Activated CD8-positive, alpha-beta memory T cell treated with anti-CD3 and anti-CD28 coated beads, Interleukin-2, amount 10 ng/mL, durations not matched to agents 7 days and 5 days (primary cell): Measurements from ENCODE around the gene VIPAS39. TPM values are rescaled to one million over a fixed set of nuclear protein-coding genes. Genes with fewer than 3 reads are reported as not detected.
A peak's percentile ranks its signal among the peaks of the same experiment; 100 is the strongest.
"Not testable (repeated sequence)": the region's sequence is repeated elsewhere in the genome, so short reads cannot be mapped to it uniquely, and the experiment has no call there.

Experiments
- ATAC-seq: fragments of 150-1000 bp; cut with Tn5 transposase; one replicate; pipeline ENCODE4 v1.10.0; 2021; ENCODE audit warnings: moderate library complexity
- CTCF ChIA-PET: fragments of 350-600 bp; sonication (Branson Sonifier 250); formaldehyde crosslinking; loops from one replicate; lab custom pipeline; 2021; ENCODE audit warnings: antibody characterized with exemption; lab: Charles Lee
- DNase-seq: peaks from one replicate; pipeline ENCODE4 v3.0.0-alpha.2; 2020
- H3K27ac Mint-ChIP-seq: one replicate; pipeline ENCODE4 v1.8.0; 2021; ENCODE audit warnings: mild to moderate bottlenecking, mixed read lengths
- H3K27me3 Mint-ChIP-seq: one replicate; pipeline ENCODE4 v1.8.0; 2021; ENCODE audit warnings: mixed read lengths
- H3K36me3 Mint-ChIP-seq: one replicate; pipeline ENCODE4 v1.8.0; 2021; ENCODE audit warnings: mild to moderate bottlenecking, mixed read lengths
- H3K4me1 Mint-ChIP-seq: one replicate; pipeline ENCODE4 v1.8.0; 2021; ENCODE audit warnings: mixed read lengths
- H3K4me3 Mint-ChIP-seq: one replicate; pipeline ENCODE4 v1.8.0; 2021; ENCODE audit warnings: mild to moderate bottlenecking, moderate library complexity, mixed read lengths
- H3K9me3 Mint-ChIP-seq: one replicate; pipeline ENCODE4 v1.8.0; 2022; ENCODE audit warnings: low read depth, mixed read lengths
- total RNA-seq, 2 experiments: library from RNA; stranded (reverse); gene quantifications; one replicate each; pipeline ENCODE4 v1.2.3, GENCODE V29; 2021

The VIPAS39 gene
- total RNA-seq, 2 experiments from 2014 or later: 16.9 to 19.3 TPM

DNA sequence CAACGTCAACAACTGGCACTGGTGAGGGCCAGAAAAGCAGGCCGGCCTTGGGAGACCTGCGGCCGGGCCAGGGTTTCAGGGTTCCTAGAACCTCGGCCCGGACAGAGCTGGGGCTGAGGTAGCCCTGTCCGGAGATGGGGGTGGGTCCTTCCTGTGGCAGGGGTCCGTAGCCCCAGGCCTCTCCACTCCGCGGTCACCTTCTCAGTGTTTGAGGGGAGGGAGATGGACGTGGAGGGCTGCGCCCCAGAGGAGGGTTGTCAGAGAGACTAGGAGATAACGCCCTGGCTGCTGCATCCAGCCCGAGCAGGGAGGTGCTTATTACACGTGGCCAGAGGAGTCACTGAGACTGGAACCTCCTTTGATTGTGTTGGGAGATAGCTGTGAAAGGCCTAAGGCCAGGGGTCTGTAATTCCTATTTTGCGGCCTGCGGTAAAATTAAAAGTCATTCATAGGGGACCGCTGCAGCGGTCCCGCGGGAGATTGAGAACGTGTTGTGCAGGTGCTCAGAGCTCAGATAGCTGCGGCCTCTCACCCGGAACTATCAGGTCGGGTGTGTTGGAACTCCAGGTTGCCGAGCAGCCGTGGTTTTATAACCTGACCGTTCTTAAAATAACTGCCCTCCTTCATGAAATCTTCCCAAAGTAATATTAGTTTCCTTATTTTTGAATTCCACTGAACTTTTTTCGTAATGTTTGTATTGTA, 999 bp upstream of the VIPAS39 start:
- Mint-ChIP-seq H3K27me3 (no peaks in the 10 kb centered on the region), H3K9me3 (no peaks in the 10 kb centered on the region), H3K27ac (peak overlapping the region; percentile 99), H3K4me1 (peaks cover 36% of the 10 kb centered on the region), H3K36me3 (peaks cover 29% of the 10 kb centered on the region), H3K4me3 (peak overlapping the region; percentile 93)
- peak; percentile 23 for ATAC-seq
- CTCF ChIA-PET: interaction anchor here (0.9 to 3.2 kb wide), 11 partner anchors 9 to 295 kb away, joined by 3 to 33 read pairs (median 4); partner anchors contain the start of genes SAMD15 and TMED8
- DNase-seq: peak; percentile 70

DNA sequence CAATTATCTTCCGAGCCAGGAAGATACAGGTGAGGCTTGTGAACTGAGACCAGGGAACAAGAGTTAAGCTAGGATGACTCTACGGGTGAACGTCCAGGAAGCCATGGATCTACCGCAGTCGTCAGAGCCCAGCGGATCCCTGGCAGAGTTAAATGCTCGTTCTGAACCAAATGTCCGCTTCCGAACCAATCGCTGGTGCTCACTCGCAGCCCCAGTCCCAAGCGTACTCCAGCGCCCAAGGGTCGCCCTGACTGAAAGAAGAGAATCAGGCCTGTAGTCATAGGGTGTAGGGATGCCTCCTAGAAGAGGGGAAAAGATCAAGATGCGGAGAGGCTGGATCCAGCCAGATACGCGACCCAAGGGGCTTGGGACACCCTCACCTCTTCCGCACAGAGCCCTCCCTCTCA, 283 bp downstream of the VIPAS39 start:
- DNase-seq (no peak), ATAC-seq (peak; percentile 1)
- Mint-ChIP-seq H3K4me1 (peaks cover 36% of the 10 kb centered on the region), H3K4me3 (peak overlapping the region; percentile 93), H3K27ac (peak overlapping the region; percentile 99), H3K27me3 (no peaks in the 10 kb centered on the region), H3K36me3 (peaks cover 33% of the 10 kb centered on the region), H3K9me3 (no peaks in the 10 kb centered on the region)
- CTCF ChIA-PET: interaction anchor here (1.1 kb wide), 1 partner anchor 9 kb away, joined by 3 read pairs; no protein-coding TSS in a partner anchor

DNA sequence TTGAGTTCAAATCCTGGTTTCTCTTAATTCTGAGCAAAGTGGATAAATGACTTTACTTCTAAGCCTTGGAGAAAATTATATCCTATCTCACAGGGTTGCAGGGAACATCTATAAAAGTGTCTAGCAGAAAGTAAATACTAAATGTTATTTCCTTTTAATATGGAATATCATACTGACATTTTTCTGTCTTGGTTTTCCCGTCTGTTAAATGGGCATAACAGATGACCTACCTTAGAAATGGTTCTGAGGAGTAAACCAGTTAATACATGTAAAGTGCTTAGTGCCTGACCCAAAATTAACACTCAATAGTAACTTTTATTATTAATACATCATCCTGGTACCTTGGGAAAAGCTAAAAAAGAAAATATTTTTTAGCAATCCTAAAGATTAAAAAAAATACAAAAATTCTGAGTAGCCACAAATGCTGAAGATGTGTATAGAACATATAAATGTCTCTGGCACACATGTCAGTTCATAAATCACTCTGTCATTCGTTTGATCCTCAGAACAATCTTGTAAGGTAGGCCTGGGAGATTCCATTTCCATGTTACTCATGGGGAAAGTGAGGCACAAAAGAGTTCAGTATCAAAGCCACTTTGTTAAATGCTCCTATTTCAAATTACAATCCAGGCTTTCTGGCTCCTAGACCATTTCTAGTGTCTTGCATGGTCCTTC, 1.3 kb downstream of the VIPAS39 start:
- CTCF ChIA-PET: interaction anchor here (0.6 to 2.1 kb wide), 3 partner anchors 10 to 155 kb away, joined by 3 to 7 read pairs (median 3); partner anchors contain the start of genes SAMD15 and TMED8
- DNase-seq (no peak), ATAC-seq (no peak)
- H3K36me3 Mint-ChIP-seq: peaks cover 31% of the 10 kb centered on the region
- peak overlapping the region; percentile 93 for H3K4me3 Mint-ChIP-seq
- peaks cover 32% of the 10 kb centered on the region for H3K4me1 Mint-ChIP-seq
- H3K27me3 Mint-ChIP-seq: no peaks in the 10 kb centered on the region
- H3K9me3 Mint-ChIP-seq: no peaks in the 10 kb centered on the region
- no peak overlapping the region for H3K27ac Mint-ChIP-seq

DNA sequence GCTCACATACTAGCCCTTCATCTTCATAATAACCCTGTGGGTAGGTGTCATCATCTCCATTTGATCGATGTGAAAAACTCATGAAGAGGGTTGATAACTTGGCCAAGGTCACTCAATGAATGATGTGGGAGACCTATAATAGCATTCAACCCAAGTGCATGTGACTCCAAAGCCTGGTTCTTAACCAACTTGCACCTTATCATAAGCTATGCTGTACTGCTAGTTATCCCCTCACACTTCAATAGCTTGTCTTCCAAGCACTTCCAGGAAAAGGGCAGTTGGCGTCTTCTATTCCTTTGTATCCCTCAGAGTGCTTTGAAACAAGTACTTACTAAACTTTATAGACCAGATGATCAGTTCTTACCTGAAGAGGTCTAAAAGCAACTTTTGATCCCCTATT, 15.2 kb downstream of the VIPAS39 start:
- Mint-ChIP-seq H3K4me1 (no peaks in the 10 kb centered on the region), H3K9me3 (no peaks in the 10 kb centered on the region), H3K27ac (no peak overlapping the region), H3K27me3 (no peaks in the 10 kb centered on the region), H3K36me3 (peaks cover 21% of the 10 kb centered on the region), H3K4me3 (no peak overlapping the region)
- ATAC-seq (no peak), DNase-seq (no peak)
- CTCF ChIA-PET: no interaction called here

DNA sequence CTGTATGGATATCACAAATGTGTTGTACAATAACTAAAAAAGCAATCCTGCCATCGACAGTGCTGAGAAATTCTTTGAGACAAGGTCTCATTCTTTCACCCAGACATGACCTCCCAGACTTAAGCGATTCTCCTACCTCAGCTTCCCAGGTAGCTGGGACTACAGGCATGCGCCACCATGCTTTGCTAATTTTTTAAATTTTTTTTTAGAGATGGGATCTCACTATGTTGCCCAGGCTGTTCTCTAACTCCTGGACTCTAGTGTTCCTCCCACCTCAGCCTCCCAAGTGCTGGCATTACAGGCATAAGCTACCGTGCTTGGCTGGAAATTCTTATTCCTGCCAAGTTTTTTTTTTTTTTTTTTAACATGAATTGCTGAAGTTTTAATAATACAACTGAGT, 17.5 kb downstream of the VIPAS39 start:
- peaks cover 23% of the 10 kb centered on the region for H3K36me3 Mint-ChIP-seq
- no peaks in the 10 kb centered on the region for H3K27me3 Mint-ChIP-seq
- H3K4me3 Mint-ChIP-seq: no peak overlapping the region
- H3K9me3 Mint-ChIP-seq: no peaks in the 10 kb centered on the region
- H3K27ac Mint-ChIP-seq: no peak overlapping the region
- ATAC-seq: no peak
- H3K4me1 Mint-ChIP-seq: no peaks in the 10 kb centered on the region
- CTCF ChIA-PET: no interaction called here
- no peak for DNase-seq

DNA sequence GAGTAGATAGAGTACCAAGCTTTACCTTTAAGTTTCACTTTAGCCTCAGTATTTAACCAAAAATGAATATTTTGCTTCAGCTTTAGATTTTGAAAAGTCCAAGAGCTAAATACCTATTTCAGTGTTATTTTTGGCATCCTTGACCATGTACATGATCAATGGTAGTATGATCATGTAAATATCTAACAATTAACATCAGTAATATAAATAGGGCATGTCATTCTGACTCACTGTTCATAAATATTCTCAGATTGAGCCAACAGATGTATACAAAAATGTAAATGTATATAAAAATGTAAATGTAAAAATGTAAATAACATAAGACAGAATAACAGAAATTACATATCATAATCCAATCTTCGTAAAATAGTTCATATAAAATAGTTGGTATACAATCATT, 18.8 kb downstream of the VIPAS39 start:
- no peak overlapping the region for H3K4me3 Mint-ChIP-seq
- ATAC-seq (no peak), DNase-seq (no peak)
- peaks cover 28% of the 10 kb centered on the region for H3K36me3 Mint-ChIP-seq
- no peaks in the 10 kb centered on the region for H3K27me3 Mint-ChIP-seq
- H3K9me3 Mint-ChIP-seq: no peaks in the 10 kb centered on the region
- H3K4me1 Mint-ChIP-seq: no peaks in the 10 kb centered on the region
- CTCF ChIA-PET: interaction anchor here (0.6 to 1.4 kb wide), 2 partner anchors 11 to 62 kb away, joined by 3 to 4 read pairs; no protein-coding TSS in a partner anchor
- H3K27ac Mint-ChIP-seq: no peak overlapping the region

GRCh38 chr14:77436042-77436441, 21.4 kb downstream of the VIPAS39 start:
- CTCF ChIA-PET: no interaction called here
- Mint-ChIP-seq H3K9me3 (no peaks in the 10 kb centered on the region), H3K36me3 (peaks cover 25% of the 10 kb centered on the region), H3K27ac (no peak overlapping the region), H3K27me3 (no peaks in the 10 kb centered on the region), H3K4me1 (no peaks in the 10 kb centered on the region), H3K4me3 (no peak overlapping the region)
- DNase-seq: no peak
- no peak for ATAC-seq

DNA sequence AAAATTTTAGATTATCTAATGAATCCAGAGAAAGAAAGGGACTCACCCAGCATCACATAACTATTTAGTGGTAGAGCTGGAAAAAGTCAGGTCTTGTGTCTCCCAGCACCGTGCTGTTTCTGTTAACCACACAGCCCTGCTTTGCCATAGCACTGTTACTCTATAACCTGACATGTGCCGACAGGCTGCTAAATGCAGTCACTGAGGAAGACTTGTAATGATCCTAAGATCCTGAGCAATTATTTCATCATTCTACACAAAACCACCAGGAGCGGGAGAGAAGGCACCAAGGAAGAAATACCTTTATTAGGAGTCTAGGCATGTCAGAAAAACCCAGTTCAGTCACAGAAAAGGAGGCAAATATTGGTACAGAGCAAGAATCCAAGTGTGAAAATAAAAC, 31.0 kb downstream of the VIPAS39 start:
- Mint-ChIP-seq H3K27ac (no peak overlapping the region), H3K4me1 (no peaks in the 10 kb centered on the region), H3K27me3 (no peaks in the 10 kb centered on the region), H3K4me3 (no peak overlapping the region), H3K36me3 (peaks cover 68% of the 10 kb centered on the region), H3K9me3 (no peaks in the 10 kb centered on the region)
- DNase-seq (no peak), ATAC-seq (no peak)
- CTCF ChIA-PET: no interaction called here

DNA sequence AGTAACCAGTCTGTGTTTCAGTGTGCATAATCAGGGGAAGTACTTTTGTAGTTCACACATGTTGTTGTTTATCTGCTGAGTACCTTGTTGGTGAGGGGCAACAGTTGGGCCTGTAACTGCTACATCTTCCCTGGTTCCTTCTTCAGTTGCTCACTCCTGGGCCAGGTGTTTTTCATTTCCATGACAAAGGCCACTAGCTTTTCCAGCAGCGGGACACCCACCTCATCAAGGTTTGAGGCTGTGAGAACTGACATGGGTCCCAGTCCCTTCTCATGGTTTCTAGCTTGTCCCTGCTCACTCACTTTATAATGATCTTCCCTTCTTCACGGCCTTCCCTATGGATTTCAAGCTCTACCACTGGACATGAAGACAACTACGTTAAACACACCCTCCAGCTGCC, 32.5 kb downstream of the VIPAS39 start:
- H3K27me3 Mint-ChIP-seq: no peaks in the 10 kb centered on the region
- no peaks in the 10 kb centered on the region for H3K4me1 Mint-ChIP-seq
- H3K27ac Mint-ChIP-seq: no peak overlapping the region
- peaks cover 3% of the 10 kb centered on the region for H3K9me3 Mint-ChIP-seq
- ATAC-seq (no peak), DNase-seq (no peak)
- H3K36me3 Mint-ChIP-seq: peaks cover 68% of the 10 kb centered on the region
- CTCF ChIA-PET: no interaction called here
- no peak overlapping the region for H3K4me3 Mint-ChIP-seq

- no peak for DNase-seq
- Mint-ChIP-seq H3K36me3 (peaks cover 62% of the 10 kb centered on the region), H3K27ac (no peak within 1 kb of the TSS), H3K4me3 (no peak within 1 kb of the TSS), H3K4me1 (no peaks in the 10 kb centered on the region), H3K27me3 (no peaks in the 10 kb centered on the region), H3K9me3 (peaks cover 6% of the 10 kb centered on the region)
- no peak for ATAC-seq
- CTCF ChIA-PET: no interaction called here
Measured at GRCh38 chr14:77423423-77423822, 34.0 kb downstream of the VIPAS39 start, which contains the start of gene NOXRED1. Gene NOXRED1 (minus strand): TSS chr14:77423523. CDS start chr14:77422889, 634 bp downstream.

- no peaks in the 10 kb centered on the region for H3K4me1 Mint-ChIP-seq
- DNase-seq (no peak), ATAC-seq (no peak)
- H3K9me3 Mint-ChIP-seq: peaks cover 6% of the 10 kb centered on the region
- peaks cover 43% of the 10 kb centered on the region for H3K36me3 Mint-ChIP-seq
- no peaks in the 10 kb centered on the region for H3K27me3 Mint-ChIP-seq
- CTCF ChIA-PET: no interaction called here
- no peak overlapping the region for H3K27ac Mint-ChIP-seq
- H3K4me3 Mint-ChIP-seq: no peak overlapping the region
Measured at GRCh38 chr14:77421201-77421600, 36.2 kb downstream of the VIPAS39 start.

- ATAC-seq: no peak
- Mint-ChIP-seq H3K9me3 (peaks cover 6% of the 10 kb centered on the region), H3K27ac (no peak overlapping the region), H3K36me3 (peaks cover 19% of the 10 kb centered on the region), H3K4me3 (no peak overlapping the region), H3K27me3 (no peaks in the 10 kb centered on the region), H3K4me1 (no peaks in the 10 kb centered on the region)
- DNase-seq: no peak
- CTCF ChIA-PET: no interaction called here
Measured at GRCh38 chr14:77416836-77417235, 40.6 kb downstream of the VIPAS39 start.

DNA sequence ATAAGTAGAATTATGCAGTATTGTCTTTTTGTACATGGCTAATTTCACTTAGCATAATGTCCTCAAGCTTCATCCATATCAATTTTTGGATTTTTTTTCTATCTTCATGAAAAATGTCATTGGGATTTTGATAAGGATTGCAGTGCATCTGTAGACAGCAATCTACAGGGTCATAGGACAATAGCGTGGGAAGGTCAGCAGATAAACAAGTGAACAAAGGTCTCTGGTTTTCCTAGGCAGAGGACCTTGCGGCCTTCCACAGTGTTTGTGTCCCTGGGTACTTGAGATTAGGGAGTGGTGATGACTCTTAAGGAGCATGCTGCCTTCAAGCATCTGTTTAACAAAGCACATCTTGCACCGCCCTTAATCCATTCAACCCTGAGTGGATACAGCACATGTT, 41.3 kb downstream of the VIPAS39 start:
- H3K4me1 Mint-ChIP-seq, H3K9me3 Mint-ChIP-seq, H3K27ac Mint-ChIP-seq, DNase-seq, ATAC-seq, H3K27me3 Mint-ChIP-seq, H3K4me3 Mint-ChIP-seq, CTCF ChIA-PET: not testable (repeated sequence)
- H3K36me3 Mint-ChIP-seq: peaks cover 12% of the 10 kb centered on the region
